ENCODE results near the gene CEP95. TPM values are rescaled to one million over a fixed set of nuclear protein-coding genes. Genes with fewer than 3 reads are reported as not detected.
A peak's percentile ranks its signal among the peaks of the same experiment; 100 is the strongest.

CEP95 gene
- total and polyA plus RNA-seq, 2 of the 13 experiments (the other 11 are each of a cell fraction or from before 2014, with no cell fraction given): 65.9 to 68.8 TPM

DNA sequence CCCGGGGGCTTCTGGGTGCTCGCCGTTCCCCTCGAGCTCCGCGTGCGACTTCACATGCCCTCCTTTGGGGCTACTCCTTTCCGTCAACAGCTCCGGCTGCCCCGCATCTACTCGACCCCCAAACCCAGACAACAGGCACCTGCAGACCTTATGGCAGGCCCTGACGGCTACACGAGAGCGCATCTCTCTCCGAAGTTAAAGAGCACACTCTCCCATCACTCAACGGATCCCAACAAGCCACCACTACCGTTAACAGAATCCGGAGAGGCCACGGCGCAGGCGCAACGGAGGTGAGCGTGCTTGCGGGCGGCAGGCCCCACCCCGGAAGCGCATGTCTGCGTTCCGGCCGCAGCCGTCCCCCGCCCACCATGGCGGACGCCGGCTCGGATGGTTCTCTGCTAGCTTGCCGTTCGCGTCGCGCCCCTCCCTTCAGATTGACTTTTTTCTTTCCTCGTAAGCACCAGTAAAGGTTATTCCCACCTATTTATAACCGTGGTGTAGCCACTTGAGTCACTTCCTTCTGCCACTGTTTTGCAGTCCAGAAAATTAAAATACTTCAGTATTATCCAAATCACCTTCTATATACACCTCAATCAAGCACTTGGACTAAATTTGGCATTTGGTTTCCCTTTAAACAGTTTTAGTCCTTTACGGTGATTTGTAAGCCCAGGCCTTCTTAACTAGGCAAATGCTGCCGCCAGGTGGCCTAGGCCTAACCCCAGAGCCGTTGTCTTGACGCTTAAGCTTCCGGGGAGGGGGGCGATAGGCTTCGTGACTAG is 9.8 kb upstream of the CEP95 start, which contains the start of gene POLG2 (continued):
- TF ChIP-seq, protein P1, sequence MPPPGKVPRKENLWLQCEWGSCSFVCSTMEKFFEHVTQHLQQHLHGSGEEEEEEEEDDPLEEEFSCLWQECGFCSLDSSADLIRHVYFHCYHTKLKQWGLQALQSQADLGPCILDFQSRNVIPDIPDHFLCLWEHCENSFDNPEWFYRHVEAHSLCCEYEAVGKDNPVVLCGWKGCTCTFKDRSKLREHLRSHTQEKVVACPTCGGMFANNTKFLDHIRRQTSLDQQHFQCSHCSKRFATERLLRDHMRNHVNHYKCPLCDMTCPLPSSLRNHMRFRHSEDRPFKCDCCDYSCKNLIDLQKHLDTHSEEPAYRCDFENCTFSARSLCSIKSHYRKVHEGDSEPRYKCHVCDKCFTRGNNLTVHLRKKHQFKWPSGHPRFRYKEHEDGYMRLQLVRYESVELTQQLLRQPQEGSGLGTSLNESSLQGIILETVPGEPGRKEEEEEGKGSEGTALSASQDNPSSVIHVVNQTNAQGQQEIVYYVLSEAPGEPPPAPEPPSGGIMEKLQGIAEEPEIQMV (CRISPR knock-in tag; IDR thresholded peaks at IDR 0.05; ENCODE audit: low read depth): no peak; the same call in none of the 2 replicates
- TF ChIP-seq HMG20A (CRISPR knock-in tag; IDR thresholded peaks at IDR 0.05; ENCODE audit: borderline replicate concordance) (peak; percentile 33; the same call in 1 of the 2 replicates), ZNF674 (CRISPR knock-in tag; IDR thresholded peaks at IDR 0.05; ENCODE audit: low read depth) (peak; percentile 90; the same call in 1 of the 2 replicates), GTF3A (CRISPR knock-in tag; conservative IDR thresholded peaks at IDR 0.05) (peak; percentile 70; the same call in 1 of the 2 replicates), SATB2 (CRISPR knock-in tag; IDR thresholded peaks at IDR 0.05) (peak; percentile 48), STAT5B (CRISPR knock-in tag; IDR thresholded peaks at IDR 0.05) (peak; percentile 72; the same call in 1 of the 2 replicates), ZNF24 (IDR thresholded peaks at IDR 0.05) (0 out of 2 replicates have a peak, but pooled peaks have one; percentile 57), ZNF143 (CRISPR knock-in tag; IDR thresholded peaks at IDR 0.05) (peak; percentile 82), ZFP62 (CRISPR knock-in tag; IDR thresholded peaks at IDR 0.05) (no peak), MTA1 (CRISPR knock-in tag; IDR thresholded peaks at IDR 0.05; ENCODE audit: borderline replicate concordance) (peak; percentile 36; the same call in 1 of the 2 replicates), ZNF343 (CRISPR knock-in tag; IDR thresholded peaks at IDR 0.05) (peak; percentile 57; the same call in 1 of the 2 replicates), FOXA3 (CRISPR knock-in tag; IDR thresholded peaks at IDR 0.05) (peak; percentile 35; the same call in 1 of the 2 replicates), TP53 (CRISPR knock-in tag; conservative IDR thresholded peaks at IDR 0.05) (no peak), U2AF2 (IDR thresholded peaks at IDR 0.05; ENCODE audit: low read depth, low read length) (no peak), IKZF4 (CRISPR knock-in tag; IDR thresholded peaks at IDR 0.05; ENCODE audit: borderline replicate concordance, low read depth, not compliant biosample characterization) (peak; percentile 41), ZNF138 (CRISPR knock-in tag; IDR thresholded peaks at IDR 0.05; ENCODE audit: low read depth) (no peak), FOXA1 (IDR thresholded peaks at IDR 0.05) (no peak), FOXA1 (CRISPR knock-in tag; IDR thresholded peaks at IDR 0.05) (0 out of 2 replicates have a peak, but pooled peaks have one; percentile 16)
- TF ChIP-seq, protein P2, sequence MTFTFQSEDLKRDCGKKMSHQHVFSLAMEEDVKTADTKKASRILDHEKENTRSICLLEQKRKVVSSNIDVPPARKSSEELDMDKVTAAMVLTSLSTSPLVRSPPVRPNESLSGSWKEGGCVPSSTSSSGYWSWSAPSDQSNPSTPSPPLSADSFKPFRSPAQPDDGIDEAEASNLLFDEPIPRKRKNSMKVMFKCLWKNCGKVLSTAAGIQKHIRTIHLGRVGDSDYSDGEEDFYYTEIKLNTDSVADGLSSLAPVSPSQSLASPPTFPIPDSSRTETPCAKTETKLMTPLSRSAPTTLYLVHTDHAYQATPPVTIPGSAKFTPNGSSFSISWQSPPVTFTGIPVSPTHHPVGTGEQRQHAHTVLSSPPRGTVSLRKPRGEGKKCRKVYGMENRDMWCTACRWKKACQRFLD (CRISPR knock-in tag; IDR thresholded peaks at IDR 0.05; ENCODE audit: borderline replicate concordance): peak; percentile 85
- TF ChIP-seq, protein P3, sequence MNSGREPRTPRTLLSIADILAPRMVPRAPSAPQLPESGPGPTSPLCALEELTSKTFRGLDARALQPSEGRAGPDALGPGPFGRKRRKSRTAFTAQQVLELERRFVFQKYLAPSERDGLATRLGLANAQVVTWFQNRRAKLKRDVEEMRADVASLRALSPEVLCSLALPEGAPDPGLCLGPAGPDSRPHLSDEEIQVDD (CRISPR knock-in tag; IDR thresholded peaks at IDR 0.05; ENCODE audit: borderline replicate concordance): peak; percentile 36; the same call in 1 of the 2 replicates
- TF ChIP-seq, protein P4, sequence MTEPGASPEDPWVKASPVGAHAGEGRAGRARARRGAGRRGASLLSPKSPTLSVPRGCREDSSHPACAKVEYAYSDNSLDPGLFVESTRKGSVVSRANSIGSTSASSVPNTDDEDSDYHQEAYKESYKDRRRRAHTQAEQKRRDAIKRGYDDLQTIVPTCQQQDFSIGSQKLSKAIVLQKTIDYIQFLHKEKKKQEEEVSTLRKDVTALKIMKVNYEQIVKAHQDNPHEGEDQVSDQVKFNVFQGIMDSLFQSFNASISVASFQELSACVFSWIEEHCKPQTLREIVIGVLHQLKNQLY (CRISPR knock-in tag; IDR thresholded peaks at IDR 0.05): peak; percentile 9; the same call in 1 of the 2 replicates
- TF ChIP-seq, protein P5, sequence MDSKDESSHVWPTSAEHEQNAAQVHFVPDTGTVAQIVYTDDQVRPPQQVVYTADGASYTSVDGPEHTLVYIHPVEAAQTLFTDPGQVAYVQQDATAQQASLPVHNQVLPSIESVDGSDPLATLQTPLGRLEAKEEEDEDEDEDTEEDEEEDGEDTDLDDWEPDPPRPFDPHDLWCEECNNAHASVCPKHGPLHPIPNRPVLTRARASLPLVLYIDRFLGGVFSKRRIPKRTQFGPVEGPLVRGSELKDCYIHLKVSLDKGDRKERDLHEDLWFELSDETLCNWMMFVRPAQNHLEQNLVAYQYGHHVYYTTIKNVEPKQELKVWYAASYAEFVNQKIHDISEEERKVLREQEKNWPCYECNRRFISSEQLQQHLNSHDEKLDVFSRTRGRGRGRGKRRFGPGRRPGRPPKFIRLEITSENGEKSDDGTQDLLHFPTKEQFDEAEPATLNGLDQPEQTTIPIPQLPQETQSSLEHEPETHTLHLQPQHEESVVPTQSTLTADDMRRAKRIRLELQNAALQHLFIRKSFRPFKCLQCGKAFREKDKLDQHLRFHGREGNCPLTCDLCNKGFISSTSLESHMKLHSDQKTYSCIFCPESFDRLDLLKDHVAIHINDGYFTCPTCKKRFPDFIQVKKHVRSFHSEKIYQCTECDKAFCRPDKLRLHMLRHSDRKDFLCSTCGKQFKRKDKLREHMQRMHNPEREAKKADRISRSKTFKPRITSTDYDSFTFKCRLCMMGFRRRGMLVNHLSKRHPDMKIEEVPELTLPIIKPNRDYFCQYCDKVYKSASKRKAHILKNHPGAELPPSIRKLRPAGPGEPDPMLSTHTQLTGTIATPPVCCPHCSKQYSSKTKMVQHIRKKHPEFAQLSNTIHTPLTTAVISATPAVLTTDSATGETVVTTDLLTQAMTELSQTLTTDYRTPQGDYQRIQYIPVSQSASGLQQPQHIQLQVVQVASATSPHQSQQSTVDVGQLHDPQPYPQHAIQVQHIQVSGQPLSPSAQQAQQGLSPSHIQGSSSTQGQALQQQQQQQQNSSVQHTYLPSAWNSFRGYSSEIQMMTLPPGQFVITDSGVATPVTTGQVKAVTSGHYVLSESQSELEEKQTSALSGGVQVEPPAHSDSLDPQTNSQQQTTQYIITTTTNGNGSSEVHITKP (CRISPR knock-in tag; IDR thresholded peaks at IDR 0.05; ENCODE audit: low read depth): peak; percentile 32; the same call in 1 of the 2 replicates

Data from HepG2 (cell line).